NOMO-1 (cell line): ENCODE data around the gene VNN1.
A peak's percentile ranks its signal among the peaks of the same experiment; 100 is the strongest.

ENCODE experiments used
- DNase-seq, 2 experiments: peaks; one replicate each; lab custom pipeline; 2025; ENCODE audit not compliant: unreplicated experiment in 2 of 2; lab: John Stamatoyannopoulos, UW

Gene VNN1, protein sequence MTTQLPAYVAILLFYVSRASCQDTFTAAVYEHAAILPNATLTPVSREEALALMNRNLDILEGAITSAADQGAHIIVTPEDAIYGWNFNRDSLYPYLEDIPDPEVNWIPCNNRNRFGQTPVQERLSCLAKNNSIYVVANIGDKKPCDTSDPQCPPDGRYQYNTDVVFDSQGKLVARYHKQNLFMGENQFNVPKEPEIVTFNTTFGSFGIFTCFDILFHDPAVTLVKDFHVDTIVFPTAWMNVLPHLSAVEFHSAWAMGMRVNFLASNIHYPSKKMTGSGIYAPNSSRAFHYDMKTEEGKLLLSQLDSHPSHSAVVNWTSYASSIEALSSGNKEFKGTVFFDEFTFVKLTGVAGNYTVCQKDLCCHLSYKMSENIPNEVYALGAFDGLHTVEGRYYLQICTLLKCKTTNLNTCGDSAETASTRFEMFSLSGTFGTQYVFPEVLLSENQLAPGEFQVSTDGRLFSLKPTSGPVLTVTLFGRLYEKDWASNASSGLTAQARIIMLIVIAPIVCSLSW

DNA sequence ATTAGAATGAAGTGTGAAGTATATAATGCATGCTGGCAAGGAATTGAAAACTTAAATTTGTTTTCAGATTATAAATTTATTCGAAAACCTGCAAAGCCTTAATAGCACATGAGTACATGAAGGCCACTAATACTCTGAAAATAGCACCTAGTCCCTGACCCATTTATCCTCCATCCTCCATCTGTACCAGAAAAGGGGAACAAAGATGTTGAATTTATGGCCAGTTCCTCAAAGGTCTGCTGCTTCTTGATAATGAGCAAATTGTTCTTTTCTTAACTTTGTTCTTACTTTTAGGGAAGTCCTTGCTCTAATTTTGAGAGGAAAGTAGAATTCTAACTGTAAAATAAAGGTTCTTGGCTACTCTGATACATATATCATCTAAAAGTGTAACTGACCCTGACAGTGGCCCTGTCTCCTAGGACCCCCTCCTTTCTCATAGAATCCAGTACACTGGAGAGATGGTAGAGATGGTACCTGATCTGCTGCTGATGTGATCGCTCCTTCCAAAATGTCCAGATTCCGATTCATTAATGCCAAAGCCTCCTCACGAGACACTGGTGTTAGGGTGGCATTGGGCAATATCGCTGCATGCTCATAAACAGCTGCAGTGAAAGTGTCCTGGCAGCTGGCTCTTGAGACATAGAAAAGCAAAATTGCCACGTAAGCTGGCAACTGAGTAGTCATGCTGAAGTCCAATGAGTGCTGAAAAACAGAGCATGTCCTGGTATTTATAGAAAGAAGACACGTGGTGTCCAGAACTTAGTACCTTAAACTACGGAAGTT is at the start of gene VNN1:
Gene VNN1, minus strand, starts transcription at position 704 of the 783 bp plus-strand sequence. Its CDS starts 20 bp downstream, at position 684.
- peak; percentile 63 to 95 for DNase-seq

DNA sequence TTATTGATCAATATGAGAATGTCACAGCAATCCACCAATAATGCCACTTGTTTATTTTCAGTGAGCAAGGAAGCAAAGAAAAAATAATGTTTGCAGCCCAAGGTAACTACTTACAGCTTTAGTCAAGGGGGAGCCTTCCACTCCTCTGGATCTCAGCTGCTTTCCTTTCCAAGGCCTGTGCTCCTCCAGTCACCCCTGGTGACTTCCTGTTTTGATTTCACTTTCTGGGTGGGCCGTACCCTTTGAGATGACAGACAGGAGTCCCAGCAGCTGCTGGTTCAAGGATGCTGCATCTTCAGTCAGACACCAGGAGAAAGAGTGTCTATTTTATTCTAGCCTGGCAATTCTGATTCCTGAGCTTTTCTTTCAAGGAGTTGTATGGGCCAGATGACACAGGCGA is 49.4 kb upstream of the VNN1 start:
- peak; percentile 30 to 53 for DNase-seq

DNA sequence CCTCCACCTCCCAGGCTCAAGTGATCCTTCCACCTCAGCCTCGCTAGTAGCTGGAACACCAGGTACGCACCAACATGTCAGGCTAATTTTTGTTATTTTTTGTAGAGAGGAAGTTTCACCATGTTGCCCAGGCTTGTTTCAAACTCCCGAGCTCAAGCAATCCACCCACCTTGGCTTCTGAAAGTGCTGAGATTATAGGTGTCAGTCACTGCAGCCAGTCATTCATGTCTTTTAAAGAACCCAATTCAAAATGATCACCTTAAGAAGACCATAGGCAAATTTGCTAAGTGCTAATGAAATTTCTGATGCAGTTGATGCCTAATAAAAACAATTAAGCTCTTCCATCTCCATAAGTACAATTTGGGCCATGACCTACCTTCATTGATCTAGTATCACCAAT is 46.4 kb upstream of the VNN1 start:
- DNase-seq = no peak

DNA sequence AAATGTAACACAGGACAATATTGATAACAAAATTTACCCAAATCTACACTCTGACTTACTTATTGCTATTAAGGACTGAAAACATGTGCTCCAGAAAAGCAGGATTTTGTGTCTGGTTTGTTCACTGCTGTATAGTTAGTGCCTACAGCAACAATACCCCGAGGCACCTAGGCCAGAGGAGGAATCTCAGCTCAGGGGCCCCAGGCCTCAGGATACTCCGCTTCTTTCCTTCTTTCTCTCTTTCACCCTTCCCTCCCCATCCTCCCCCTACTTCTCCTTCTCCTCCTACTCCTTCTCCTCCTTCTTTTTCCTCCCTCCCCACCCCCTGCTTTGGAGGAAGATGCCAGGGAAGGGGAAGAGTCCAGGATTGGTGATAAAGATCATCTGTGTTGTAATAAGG is 44.8 kb upstream of the VNN1 start:
- no peak for DNase-seq

DNA sequence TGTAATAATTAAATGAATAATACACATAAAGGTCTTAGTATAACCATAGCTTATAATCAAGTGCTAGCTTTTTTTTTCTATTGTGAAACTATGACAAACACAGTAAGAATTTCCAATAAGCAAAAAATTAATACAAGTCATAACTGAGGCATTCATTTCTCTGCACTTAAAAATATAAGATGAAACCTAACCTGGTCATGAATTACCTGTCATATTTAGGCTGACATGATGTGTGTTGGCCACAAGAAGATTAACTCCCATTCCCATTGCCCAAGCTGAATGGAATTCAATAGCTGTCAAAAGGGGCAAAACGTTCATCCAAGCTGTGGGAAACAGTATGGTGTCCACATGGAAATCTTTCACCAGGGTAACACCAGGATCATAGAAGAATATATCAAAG is 38.4 kb upstream of the VNN1 start:
- DNase-seq = no peak

DNA sequence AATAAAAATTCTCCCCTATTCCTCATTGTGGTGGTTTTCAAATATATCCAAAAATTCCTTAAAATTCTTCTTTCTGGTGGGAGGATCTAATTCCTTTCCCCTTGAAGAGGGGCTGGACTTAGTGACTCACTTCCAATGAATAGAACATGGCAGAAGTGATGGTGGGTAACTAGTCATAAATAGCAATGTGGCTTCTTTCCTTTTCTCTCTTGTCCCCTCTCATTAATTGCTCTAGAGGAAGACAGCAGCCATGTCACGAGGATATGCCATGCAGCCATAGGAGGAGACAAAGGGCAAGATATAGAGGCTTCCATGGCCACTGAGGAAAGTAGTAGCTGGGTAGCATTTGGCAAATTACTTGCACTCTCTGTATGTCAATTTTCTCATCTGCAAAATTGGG is 38.0 kb upstream of the VNN1 start:
- no peak for DNase-seq

DNA sequence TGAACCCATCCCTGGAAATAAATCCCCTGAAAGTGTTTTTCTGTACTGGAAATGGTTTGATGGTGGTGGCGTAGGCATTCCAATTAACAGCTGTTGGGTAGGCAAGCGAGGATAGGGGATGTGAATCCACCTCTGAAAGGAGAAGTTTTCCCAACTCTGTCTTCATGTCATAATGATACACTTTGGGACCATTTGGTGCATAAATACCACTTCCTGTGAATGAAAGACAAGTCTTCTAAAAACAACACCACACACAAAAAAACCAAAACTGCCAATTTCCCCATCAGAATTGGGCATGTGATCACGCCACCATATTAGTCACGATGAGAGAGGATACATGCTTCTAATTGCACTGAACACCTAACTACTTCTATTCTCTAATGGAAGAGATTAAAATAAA is 37.5 kb upstream of the VNN1 start:
- DNase-seq = peak; percentile 13 to 54

DNA sequence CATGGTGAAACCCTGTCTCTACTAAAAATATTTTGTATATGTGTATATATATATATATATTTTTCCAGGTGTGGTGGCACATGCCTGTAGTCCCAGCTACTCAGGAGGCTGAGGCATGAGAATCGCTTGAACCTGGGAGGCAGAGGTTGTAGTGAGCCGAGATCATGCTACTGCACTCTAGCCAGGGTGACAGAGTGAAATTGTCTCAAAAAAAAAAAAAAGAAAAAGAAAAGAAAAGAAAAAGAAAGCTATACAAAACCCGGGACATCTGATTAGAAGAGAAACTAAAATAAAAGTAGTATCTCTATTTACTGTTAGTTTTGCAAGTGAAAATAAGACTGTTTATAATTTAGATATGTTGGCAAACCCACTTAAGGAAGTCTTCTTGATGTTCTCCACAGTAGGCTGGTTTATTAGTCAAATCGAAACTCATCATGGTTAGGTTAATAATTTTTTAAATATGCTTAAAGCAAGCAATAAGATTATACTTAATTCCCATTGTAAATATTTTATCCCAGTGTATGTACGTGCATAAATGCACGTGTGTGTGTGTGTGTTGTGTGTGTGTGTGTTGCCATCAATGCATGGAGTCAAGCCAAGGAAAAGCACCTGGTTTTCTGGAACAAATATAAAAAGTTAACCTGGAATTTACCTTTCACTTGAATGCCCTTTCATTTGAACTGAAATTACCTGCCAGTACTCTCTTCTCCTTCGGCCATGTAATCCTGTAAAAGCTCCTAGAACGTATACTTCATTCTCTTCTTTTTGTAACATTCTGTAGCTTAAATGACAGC is 36.8 kb upstream of the VNN1 start:
- DNase-seq = peak in 1 of 2 experiments; percentile 13

DNA sequence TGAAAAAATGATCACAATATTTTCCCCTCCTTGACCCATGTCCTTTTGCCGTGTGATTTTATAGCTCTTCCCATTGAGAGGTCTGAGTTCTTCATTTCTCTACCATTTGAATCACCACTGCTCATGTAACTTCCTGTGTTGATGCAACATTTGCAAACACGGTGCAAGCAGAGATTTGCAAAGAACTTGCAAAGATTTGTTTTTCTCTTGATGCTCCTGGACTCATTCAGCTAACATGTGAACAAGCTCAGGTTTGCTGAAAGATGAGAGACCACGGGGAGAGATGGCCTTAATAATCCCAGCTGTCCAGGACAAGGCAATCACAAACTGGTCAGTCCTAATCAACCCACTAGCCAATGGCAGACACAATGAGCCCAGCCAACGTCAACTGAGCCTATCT is 35.3 kb upstream of the VNN1 start:
- peak; percentile 34 to 83 for DNase-seq

DNA sequence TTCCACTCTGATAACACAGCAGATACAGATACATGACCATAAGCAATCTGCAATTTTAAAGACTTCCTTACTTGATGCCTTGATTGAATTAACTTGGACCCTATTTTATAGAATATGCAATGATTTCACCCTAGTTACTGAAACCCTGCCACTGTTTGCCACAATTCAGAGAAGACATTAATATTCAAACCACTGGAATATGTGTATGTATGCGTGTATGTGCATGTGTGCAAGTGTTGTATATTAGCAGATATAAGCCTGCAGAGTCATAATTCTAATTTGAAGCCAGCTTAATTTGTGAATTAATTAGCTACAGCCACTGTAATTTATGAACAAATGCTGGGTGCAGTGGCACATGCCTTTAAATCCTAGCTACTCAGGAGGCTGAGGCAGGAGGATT is 34.6 kb upstream of the VNN1 start:
- DNase-seq = no peak

DNA sequence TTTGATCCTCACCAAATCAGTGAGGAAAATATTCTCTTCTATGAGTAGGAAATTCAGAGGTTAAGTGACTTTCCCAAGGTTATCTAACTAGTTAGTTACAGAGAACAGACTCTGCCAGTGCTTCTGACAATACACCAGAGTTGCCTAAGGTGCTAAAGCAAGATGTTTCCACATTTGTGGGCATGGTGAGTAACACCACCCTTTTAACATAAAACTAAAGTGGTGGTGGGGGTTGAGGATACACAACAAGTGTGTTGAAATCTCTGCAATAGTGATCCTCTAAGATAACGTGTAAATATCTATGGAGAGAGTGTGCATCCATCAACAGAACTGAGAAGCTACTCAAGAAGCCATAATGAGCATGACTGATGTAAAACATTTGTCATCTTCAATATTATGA is 32.2 kb upstream of the VNN1 start:
- peak; percentile 62 to 91 for DNase-seq

DNA sequence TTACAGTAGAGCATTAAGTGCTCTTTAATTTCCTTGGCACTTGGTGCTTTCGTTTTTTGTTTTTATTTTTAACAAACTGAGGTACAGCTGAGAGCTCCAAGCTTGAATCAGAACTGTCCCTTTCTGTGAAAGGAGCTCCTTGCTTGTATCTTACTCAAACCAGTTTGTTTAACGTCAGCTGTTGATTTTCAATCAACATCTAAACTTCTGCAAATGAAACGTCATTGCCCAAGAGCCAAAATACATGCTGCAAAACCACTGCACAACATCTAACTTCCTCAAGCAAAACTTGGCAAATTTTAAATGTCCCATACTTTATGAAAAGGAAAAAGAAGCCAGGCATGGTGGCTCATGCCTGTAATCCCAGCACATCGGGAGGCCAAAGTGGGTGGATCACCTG is 28.6 kb upstream of the VNN1 start:
- peak; percentile 48 to 84 for DNase-seq

DNA sequence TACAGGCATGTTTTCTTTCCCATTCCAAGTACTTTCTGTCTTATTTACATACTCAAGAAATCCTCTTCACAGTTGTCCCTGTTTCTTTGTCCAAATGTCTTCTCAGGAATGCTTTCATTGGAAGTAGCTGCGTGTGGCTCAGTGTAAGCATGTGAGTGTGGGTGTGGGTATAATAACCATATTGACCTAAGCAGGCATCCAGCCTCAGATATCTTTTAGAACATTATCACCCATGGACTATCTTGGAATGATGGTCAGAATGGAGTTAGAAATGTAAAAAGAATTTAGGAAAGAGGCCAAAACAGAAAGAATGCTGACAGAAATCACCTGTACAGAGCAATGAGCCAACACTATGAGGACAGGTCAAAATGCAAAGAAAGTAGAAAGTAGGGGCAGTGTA is 27.4 kb upstream of the VNN1 start:
- no peak for DNase-seq

DNA sequence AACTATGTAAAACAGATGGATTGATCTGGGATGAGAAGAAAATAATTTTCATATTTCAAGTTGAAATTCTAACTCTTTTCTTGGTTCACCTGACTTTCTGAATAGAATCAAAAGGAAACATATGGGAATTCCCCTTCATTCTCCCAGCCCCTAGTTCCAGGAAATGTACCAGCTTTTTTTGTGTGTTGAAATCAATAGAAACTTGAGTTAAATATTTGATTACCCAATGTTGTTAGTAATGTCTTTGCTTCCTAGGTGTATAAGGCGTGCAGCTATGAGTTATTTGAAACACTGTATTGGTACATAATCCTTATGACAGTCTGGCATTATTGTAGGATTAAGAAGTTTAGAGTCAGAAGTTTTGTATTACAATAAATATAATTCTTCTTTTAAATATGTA is 22.4 kb upstream of the VNN1 start:
- no peak for DNase-seq

DNA sequence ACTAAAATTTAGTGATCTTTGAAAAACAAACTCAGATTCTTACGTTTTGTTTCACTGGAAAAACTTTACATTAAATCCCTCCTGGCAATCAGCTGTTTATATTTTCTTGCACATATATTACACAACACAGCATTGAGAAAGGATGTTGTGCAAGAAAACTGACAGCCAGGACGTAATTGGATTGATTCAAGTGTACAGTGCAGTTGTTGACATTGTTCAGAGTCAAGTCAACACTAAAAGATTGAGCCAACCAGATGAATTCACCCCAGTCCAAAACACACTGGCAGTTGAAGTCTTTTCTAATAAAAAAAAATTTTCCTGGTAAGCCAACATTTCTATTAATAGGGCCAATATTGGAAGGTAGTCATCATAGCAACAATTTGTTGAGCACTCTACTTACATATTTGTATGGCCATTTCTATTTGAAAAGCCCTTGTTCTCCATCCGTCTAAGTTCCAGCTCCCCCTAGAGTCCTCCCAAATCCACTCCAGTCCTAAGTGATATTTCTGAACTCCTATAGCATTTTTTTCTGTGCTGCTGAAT is 20.9 kb upstream of the VNN1 start:
- peak; percentile 42 to 75 for DNase-seq

DNA sequence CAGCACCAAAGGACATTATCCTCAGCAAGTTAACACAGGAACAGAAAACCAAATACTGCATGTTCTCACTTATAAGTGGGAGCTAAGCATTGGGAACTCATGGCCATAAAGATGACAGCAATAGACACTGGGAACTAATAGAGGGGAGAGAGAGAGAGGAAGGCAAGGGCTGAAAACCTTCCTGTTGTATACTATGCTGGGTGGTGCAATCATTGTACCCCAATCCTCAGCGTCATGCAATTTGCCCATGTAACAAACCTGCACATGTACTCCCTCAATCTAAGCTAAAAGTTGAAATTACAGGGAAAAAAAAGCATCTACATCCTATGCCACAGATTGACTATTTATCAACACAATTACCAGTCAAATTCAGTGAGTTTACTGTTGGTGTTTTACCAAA is 20.0 kb upstream of the VNN1 start:
- DNase-seq = no peak

DNA sequence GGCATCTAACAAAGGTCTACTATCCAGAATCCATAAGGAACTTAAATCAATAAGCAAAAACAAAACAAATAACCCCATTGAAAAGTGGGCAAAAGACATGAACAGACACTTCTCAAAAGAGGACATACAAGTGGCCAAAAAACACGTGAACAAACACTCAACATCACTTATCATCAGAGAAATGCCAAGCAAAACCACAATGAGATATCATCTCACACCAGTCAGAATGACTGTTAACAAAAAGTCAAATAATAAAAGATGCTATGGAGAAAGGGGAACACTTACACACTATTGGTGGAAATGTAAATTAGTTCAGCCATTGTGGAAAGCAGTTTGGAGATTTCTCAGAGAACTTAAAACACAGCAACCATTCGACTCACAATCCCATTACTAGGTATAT is 19.4 kb upstream of the VNN1 start:
- no peak for DNase-seq

DNA sequence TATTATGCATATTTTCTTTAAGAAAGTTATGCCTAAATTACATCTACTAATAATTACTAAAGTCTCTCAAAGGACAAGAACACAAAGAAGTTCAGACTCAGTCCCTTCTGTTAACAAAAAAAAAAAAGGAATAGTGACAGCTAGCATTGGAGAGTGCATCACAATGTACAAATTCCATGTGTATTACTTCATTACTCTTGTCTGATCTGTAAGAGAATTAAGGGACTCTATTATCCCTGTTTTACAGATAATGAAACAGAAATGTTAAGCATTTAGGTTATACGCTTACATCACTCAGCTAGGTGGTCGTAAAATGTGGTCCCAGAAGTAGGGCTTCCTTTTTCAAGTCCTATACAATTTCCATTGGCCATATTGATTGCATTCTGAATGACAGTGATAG is 17.2 kb upstream of the VNN1 start:
- DNase-seq = no peak

DNA sequence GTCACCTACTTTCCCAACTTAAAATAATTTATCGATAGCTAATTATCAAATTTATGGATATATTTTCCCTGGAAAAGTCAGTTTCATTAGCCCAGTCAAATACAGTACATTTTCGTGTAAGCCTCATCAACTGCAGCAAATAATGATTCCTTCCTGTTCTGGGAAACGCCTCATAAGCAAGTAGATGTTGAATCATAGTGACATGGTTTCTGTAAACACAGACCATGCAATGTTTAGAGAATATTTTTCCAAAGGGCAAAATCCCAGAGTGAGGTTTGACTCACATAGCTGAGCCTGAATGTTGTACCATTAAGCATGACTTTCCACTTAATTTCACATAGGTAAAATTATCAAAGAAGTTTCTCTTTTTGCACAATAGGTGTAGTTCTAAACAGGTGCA is 16.7 kb upstream of the VNN1 start:
- no peak for DNase-seq

DNA sequence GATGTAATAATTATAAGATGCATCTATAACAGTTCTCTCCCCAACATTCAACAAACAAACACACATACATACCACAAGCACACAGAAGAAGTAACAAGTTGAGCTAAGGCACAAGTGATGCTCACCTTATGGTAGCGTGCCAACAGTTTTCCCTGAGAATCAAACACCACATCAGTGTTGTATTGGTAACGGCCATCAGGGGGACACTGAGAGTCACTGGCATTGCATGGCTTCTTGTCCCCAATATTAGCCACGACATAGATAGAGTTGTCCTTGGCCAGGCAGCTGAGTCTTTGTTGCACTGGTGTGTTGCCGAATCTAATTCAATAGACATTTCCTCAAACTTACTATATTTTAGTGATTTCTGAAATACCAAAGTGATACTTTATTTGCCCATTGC is 14.8 kb upstream of the VNN1 start:
- no peak for DNase-seq

DNA sequence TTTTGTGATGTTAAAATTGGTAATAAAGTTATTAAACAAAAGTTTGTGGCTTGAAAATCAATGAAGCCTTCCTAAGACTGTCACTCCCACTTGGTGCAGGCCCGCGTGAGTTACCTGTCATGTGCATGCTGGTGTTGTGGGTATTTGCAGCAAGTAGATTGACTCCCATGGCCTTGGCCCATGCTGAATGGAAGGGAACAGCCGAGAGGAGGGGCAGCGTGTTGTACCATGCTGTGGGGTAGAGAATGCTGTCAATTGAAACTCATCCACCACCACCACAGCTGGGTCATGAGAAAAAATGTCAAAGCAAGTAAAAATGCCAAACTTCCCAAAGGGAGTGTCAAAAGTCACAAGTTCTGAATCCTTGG is 12.7 kb upstream of the VNN1 start:
- DNase-seq = no peak
